ENCODE measurements around the gene PRKD3.

PRKD3 gene

DNA sequence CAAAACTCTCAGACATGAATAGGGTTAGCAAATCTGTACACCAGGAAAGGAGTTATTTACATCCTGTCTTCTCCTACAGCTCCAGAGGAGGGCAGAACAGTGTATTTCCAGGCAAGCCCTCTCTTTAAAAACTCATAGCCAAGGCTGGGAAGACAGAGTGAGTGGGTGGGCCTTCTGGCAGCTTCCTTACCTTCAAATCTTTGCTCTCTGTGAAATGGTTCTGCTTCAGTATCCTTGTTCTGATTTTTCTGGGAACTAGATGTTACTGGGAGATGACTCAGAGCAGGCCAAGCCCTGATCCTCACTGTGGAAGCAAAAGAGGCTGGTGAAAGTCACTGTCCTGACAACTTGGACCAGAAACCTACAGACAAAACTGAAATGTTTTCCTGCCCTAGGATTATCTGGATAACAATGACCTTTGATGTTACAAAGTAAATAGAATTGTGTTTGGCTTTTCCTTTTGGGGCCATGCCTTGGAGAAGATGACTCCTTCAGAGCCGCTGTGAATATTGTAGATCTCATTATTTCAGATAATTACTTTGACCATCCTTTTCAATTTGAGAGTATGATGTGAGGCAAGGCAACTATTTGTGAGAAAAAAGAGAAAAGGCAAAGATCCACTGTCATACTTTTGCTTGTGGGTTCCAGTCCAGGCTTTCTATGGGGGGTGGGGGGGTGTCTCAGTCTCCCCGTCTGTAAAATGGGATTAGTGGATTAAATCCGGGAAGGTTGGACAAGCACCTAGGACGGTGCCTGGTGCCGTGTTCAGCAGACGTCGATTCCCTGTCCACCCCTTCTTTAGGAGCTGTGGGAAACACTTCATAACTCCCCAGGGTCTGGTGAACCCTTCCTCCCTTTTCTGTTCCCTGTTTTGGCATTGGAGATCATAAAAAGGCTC lies 19.2 kb upstream of the PRKD3 start:
- TF ChIP-seq EZH2 (IDR thresholded peaks at IDR 0.05; ENCODE audit: borderline replicate concordance, low read depth, low read length, severe bottlenecking): no peak
- TF ChIP-seq, protein P1, sequence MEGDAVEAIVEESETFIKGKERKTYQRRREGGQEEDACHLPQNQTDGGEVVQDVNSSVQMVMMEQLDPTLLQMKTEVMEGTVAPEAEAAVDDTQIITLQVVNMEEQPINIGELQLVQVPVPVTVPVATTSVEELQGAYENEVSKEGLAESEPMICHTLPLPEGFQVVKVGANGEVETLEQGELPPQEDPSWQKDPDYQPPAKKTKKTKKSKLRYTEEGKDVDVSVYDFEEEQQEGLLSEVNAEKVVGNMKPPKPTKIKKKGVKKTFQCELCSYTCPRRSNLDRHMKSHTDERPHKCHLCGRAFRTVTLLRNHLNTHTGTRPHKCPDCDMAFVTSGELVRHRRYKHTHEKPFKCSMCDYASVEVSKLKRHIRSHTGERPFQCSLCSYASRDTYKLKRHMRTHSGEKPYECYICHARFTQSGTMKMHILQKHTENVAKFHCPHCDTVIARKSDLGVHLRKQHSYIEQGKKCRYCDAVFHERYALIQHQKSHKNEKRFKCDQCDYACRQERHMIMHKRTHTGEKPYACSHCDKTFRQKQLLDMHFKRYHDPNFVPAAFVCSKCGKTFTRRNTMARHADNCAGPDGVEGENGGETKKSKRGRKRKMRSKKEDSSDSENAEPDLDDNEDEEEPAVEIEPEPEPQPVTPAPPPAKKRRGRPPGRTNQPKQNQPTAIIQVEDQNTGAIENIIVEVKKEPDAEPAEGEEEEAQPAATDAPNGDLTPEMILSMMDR (IDR thresholded peaks at IDR 0.05; ENCODE audit: borderline replicate concordance, extremely low read depth, low read length, poor library complexity, severe bottlenecking): no peak
- Histone ChIP-seq H3K4me3 (ENCODE audit: low read depth in 1 of 2, low read length in 2 of 2) (no peak overlapping the region), H3K27me3 (ENCODE audit: insufficient read depth, low read length, poor library complexity) (peaks cover 73% of the 10 kb centered on the region), H3K9ac (ENCODE audit: low read depth, low read length) (no peak overlapping the region), H2AFZ (ENCODE audit: low read depth, low read length) (no peak overlapping the region), H3K36me3 (ENCODE audit: insufficient read depth, low read length) (no peaks in the 10 kb centered on the region), H3K4me2 (ENCODE audit: insufficient read depth, low read length) (no peak overlapping the region), H3K4me1 (ENCODE audit: insufficient read depth, low read length) (peaks cover 6% of the 10 kb centered on the region; the same call in 1 of the 2 replicates), H4K20me1 (ENCODE audit: insufficient read depth, low read length) (no peaks in the 10 kb centered on the region), H3K9me3 (ENCODE audit: insufficient read depth, low read length, severe bottlenecking) (no peaks in the 10 kb centered on the region), H3K27ac (ENCODE audit: low read length) (no peak overlapping the region), H3K79me2 (ENCODE audit: insufficient read depth, low read length) (no peaks in the 10 kb centered on the region)
- no peak for DNase-seq
- ATAC-seq (ENCODE audit: insufficient read depth, low read depth): no peak

DNA sequence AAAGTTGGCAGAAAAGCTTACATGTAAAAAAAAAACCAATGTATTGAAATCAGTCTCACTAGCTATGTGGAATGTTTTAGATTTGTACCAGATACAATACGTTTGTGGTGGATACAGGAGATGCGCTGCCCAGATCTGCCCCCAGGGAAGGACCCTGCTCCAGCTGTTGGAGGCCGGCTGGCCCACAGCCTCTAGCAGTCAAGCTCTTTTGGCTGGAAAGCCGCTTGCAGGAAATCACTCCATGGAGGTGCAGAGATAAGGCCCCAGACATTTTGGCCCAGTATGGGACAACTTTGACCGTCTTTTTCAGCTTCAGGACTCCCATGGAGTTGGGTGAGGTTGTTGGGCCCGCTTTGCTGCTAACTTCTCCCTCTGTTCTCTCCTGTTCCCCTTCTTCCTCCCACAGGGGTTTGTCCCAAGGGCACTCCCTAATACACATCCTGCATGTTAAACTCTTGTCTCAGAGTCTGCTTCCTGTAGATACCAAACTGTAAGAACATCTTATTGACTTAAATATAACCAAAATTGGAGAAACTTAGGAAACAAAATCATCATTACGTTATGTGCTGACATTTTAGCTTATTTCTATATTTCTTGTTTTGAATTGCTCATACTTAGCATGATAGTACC lies 18.1 kb upstream of the PRKD3 start:
- no peak overlapping the region for H3K9ac ChIP-seq (ENCODE audit: low read depth, low read length)
- no peak overlapping the region for H3K27ac ChIP-seq (ENCODE audit: low read length)
- peaks cover 68% of the 10 kb centered on the region for H3K27me3 ChIP-seq (ENCODE audit: insufficient read depth, low read length, poor library complexity)
- peaks cover 6% of the 10 kb centered on the region; the same call in 1 of the 2 replicates for H3K4me1 ChIP-seq (ENCODE audit: insufficient read depth, low read length)
- no peaks in the 10 kb centered on the region for H3K79me2 ChIP-seq (ENCODE audit: insufficient read depth, low read length)
- ATAC-seq (ENCODE audit: insufficient read depth, low read depth) (no peak), DNase-seq (no peak)
- H3K4me2 ChIP-seq (ENCODE audit: insufficient read depth, low read length): no peak overlapping the region
- TF ChIP-seq EZH2 (IDR thresholded peaks at IDR 0.05; ENCODE audit: borderline replicate concordance, low read depth, low read length, severe bottlenecking): no peak
- TF ChIP-seq, protein P1 (IDR thresholded peaks at IDR 0.05; ENCODE audit: borderline replicate concordance, extremely low read depth, low read length, poor library complexity, severe bottlenecking): no peak
- H2AFZ ChIP-seq (ENCODE audit: low read depth, low read length): no peak overlapping the region
- H3K36me3 ChIP-seq (ENCODE audit: insufficient read depth, low read length): no peaks in the 10 kb centered on the region
- H4K20me1 ChIP-seq (ENCODE audit: insufficient read depth, low read length): no peaks in the 10 kb centered on the region
- no peaks in the 10 kb centered on the region for H3K9me3 ChIP-seq (ENCODE audit: insufficient read depth, low read length, severe bottlenecking)
- no peak overlapping the region for H3K4me3 ChIP-seq (ENCODE audit: low read depth in 1 of 2, low read length in 2 of 2)

DNA sequence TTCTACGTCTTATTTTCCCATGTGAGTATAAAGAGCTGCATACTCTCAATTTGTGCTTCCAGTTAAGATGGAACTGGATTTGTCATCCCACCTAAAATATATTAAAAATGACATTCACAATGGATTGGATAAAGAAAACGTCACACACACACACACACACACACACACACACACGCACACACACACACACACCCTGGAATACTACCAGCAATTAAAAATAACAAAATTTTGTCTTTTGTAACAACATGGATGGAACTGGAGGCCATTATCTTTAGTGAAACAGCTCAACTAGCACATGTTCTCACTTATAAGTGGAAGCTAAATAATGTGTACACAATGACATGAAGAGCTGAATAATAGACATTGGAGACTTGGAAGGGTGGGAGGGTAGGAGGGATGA lies 16.0 kb upstream of the PRKD3 start:
- Histone ChIP-seq H3K4me3 (ENCODE audit: low read depth in 1 of 2, low read length in 2 of 2) (no peak overlapping the region), H3K4me1 (ENCODE audit: insufficient read depth, low read length) (peaks cover 6% of the 10 kb centered on the region; the same call in 1 of the 2 replicates), H3K9me3 (ENCODE audit: insufficient read depth, low read length, severe bottlenecking) (no peaks in the 10 kb centered on the region), H3K9ac (ENCODE audit: low read depth, low read length) (no peak overlapping the region), H3K27me3 (ENCODE audit: insufficient read depth, low read length, poor library complexity) (peaks cover 62% of the 10 kb centered on the region), H3K36me3 (ENCODE audit: insufficient read depth, low read length) (no peaks in the 10 kb centered on the region), H3K79me2 (ENCODE audit: insufficient read depth, low read length) (no peaks in the 10 kb centered on the region), H3K4me2 (ENCODE audit: insufficient read depth, low read length) (no peak overlapping the region), H4K20me1 (ENCODE audit: insufficient read depth, low read length) (no peaks in the 10 kb centered on the region), H2AFZ (ENCODE audit: low read depth, low read length) (no peak overlapping the region), H3K27ac (ENCODE audit: low read length) (no peak overlapping the region)
- ATAC-seq (ENCODE audit: insufficient read depth, low read depth): no peak
- DNase-seq: no peak
- TF ChIP-seq, protein P1 (IDR thresholded peaks at IDR 0.05; ENCODE audit: borderline replicate concordance, extremely low read depth, low read length, poor library complexity, severe bottlenecking): no peak
- TF ChIP-seq EZH2 (IDR thresholded peaks at IDR 0.05; ENCODE audit: borderline replicate concordance, low read depth, low read length, severe bottlenecking): no peak

Data from DND-41 (cell line).